Natural killer cell (primary cell): ENCODE results near the gene GPC4. TPM values are rescaled to one million over a fixed set of nuclear protein-coding genes. Genes with fewer than 3 reads are reported as not detected.

ENCODE experiments used
- ATAC-seq, 3 donors: fragments of 150-1000 bp in 2 of 3; fragments of 200-7000 bp in 1 of 3; cut with Tn5 transposase; 1 replicate in 1 of 3; 2 replicates in 2 of 3; pipeline ENCODE4 v1.10.0; 2021; ENCODE audit warnings: mild to moderate bottlenecking in 2 of 3, moderate library complexity in 2 of 3
- DNase-seq, 2 donors: peaks; one replicate each; pipeline versions ENCODE4 v3.0.0 to v3.0.0-alpha.2; 2013 to 2021; ENCODE audit warnings: mixed read lengths in 1 of 2
- H3K27ac ChIP-seq: one replicate; pipeline ENCODE4 v1.5.1; 2013; ENCODE audit warnings: mild to moderate bottlenecking, low read length
- H3K27me3 ChIP-seq: one replicate; pipeline ENCODE4 v1.6.1; 2013; ENCODE audit warnings: low read length; ENCODE audit not compliant: control insufficient read depth, insufficient read depth
- H3K36me3 ChIP-seq: one replicate; pipeline ENCODE4 v1.6.1; 2013; ENCODE audit warnings: low read length; ENCODE audit not compliant: control insufficient read depth, insufficient read depth
- H3K4me1 ChIP-seq: one replicate; pipeline ENCODE4 v1.6.1; 2013; ENCODE audit warnings: low read length; ENCODE audit not compliant: control insufficient read depth, insufficient read depth
- H3K4me3 ChIP-seq: one replicate; pipeline ENCODE4 v1.5.1; 2013; ENCODE audit warnings: low read length
- H3K9me3 ChIP-seq: one replicate; pipeline ENCODE4 v1.6.1; 2013; ENCODE audit warnings: low read length; ENCODE audit not compliant: control insufficient read depth, insufficient read depth
- H3K27ac Mint-ChIP-seq, 2 donors: one replicate each; pipeline ENCODE4 v1.8.0; 2022; ENCODE audit warnings: mild to moderate bottlenecking in 2 of 2, mixed read lengths in 2 of 2, moderate library complexity in 1 of 2
- H3K27me3 Mint-ChIP-seq, 2 donors: one replicate each; pipeline ENCODE4 v1.8.0; 2022; ENCODE audit warnings: low read depth in 2 of 2, mixed read lengths in 2 of 2
- H3K36me3 Mint-ChIP-seq: one replicate; pipeline ENCODE4 v1.8.0; 2022; ENCODE audit warnings: mixed read lengths
- H3K4me1 Mint-ChIP-seq, 2 donors: one replicate each; pipeline ENCODE4 v1.8.0; 2022; ENCODE audit warnings: mixed read lengths in 2 of 2
- H3K4me3 Mint-ChIP-seq: one replicate; pipeline ENCODE4 v1.8.0; 2022; ENCODE audit warnings: mild to moderate bottlenecking, moderate library complexity, mixed read lengths
- H3K9me3 Mint-ChIP-seq, 2 donors: one replicate each; pipeline ENCODE4 v1.8.0; 2022; ENCODE audit warnings: mixed read lengths in 2 of 2
- WGBS: methylation state at CpG from one replicate; pipeline ENCODE4 v1.1.7; 2013; ENCODE audit warnings: missing lambda C conversion rate; ENCODE audit not compliant: insufficient coverage; 5-methylcytosine and 5-hydroxymethylcytosine counted together
- intact Hi-C: fragments of 100-400 bp; cut with micrococcal nuclease; formaldehyde crosslinking; loops from one replicate; pipeline ENCODE4 v1.14.2; 2022
- total RNA-seq, 4 donors: library from RNA; stranded (reverse); fragments of 120-200 nt in 1 of 4; gene quantifications; one replicate each; pipeline versions ENCODE4 v1.2.3 to v1.2.4, GENCODE V29; 2013 to 2022
- TF ChIP-seq, protein P1 (sequence below): fragments of 200-600 bp; IDR thresholded peaks from one replicate; pipeline ENCODE4 v1.8.0; 2022; ENCODE audit warnings: antibody characterized with exemption

Gene GPC4
- total RNA-seq, 3 donors from 2014 or later (not counting 1 experiment from before 2014, with no cell fraction given) = 0.08 TPM; not detected in 2

DNA sequence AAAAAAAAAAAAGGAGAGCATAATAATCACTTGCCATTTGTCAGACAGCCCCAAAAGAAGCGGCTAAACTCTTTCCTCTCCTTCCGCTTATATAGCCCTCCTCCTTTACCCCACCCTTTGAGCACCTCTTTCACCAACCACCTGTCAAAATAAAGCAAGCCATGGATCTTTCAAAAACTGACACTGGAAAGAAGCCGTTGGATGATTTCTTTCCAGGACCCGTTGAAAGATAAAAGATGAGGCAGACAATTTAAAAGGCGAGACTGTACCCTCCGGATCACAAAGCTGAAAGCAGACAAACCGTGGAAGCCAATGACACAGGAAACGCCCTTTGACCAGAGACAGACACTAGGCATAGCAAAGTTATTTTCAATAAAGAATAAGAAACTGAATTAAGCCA, 22.6 kb downstream of the GPC4 start:
- Mint-ChIP-seq H3K36me3 (no peaks in the 10 kb centered on the region), H3K9me3 (no peaks in the 10 kb centered on the region), H3K27me3 (peaks cover 4 to 24% of the 10 kb centered on the region in 2 donors), H3K27ac (no peak overlapping the region), H3K4me3 (no peak overlapping the region), H3K4me1 (no peaks in the 10 kb centered on the region)
- Histone ChIP-seq H3K4me3 (no peak overlapping the region), H3K36me3 (no peaks in the 10 kb centered on the region), H3K9me3 (no peaks in the 10 kb centered on the region), H3K4me1 (no peaks in the 10 kb centered on the region), H3K27ac (no peak overlapping the region), H3K27me3 (no peaks in the 10 kb centered on the region)
- ATAC-seq (no peak), DNase-seq (no peak)
- TF ChIP-seq, protein P1, sequence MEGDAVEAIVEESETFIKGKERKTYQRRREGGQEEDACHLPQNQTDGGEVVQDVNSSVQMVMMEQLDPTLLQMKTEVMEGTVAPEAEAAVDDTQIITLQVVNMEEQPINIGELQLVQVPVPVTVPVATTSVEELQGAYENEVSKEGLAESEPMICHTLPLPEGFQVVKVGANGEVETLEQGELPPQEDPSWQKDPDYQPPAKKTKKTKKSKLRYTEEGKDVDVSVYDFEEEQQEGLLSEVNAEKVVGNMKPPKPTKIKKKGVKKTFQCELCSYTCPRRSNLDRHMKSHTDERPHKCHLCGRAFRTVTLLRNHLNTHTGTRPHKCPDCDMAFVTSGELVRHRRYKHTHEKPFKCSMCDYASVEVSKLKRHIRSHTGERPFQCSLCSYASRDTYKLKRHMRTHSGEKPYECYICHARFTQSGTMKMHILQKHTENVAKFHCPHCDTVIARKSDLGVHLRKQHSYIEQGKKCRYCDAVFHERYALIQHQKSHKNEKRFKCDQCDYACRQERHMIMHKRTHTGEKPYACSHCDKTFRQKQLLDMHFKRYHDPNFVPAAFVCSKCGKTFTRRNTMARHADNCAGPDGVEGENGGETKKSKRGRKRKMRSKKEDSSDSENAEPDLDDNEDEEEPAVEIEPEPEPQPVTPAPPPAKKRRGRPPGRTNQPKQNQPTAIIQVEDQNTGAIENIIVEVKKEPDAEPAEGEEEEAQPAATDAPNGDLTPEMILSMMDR = no peak
- WGBS = 73% methylated on average over 8 of the region's 8 CpGs
- intact Hi-C loops = no loop called here

DNA sequence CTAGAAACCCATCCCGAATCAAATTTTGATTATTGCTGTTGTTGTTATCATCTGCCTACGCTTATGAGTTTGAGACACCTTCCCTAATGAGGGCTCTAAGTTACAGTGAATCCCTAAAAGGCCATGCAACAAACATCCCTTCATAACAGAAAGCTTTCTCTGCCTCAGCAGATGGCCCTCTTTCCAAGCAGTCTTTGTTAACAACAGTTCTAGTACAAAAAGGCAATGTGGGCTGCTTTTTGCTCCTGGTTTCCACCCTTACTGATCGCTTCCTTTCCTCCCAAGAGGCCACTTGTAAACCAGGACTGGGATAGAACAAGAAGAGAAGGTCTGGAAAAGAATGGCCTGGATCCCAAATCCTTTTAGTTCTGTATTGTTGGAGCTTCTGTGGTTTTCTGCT, 24.2 kb downstream of the GPC4 start:
- no peak overlapping the region for H3K4me3 Mint-ChIP-seq
- WGBS = no CpG with 5 or more reads among the region's 3 CpGs
- intact Hi-C loops = no loop called here
- H3K27me3 ChIP-seq = no peaks in the 10 kb centered on the region
- H3K36me3 ChIP-seq = no peaks in the 10 kb centered on the region
- H3K36me3 Mint-ChIP-seq = no peaks in the 10 kb centered on the region
- ATAC-seq (no peak), DNase-seq (no peak)
- H3K27ac ChIP-seq = no peak overlapping the region
- H3K4me3 ChIP-seq = no peak overlapping the region
- peaks cover 4 to 24% of the 10 kb centered on the region in 2 donors for H3K27me3 Mint-ChIP-seq
- no peak overlapping the region for H3K27ac Mint-ChIP-seq
- no peaks in the 10 kb centered on the region for H3K9me3 ChIP-seq
- no peaks in the 10 kb centered on the region for H3K4me1 ChIP-seq
- no peaks in the 10 kb centered on the region for H3K4me1 Mint-ChIP-seq
- H3K9me3 Mint-ChIP-seq = no peaks in the 10 kb centered on the region
- TF ChIP-seq, protein P1 = no peak

DNA sequence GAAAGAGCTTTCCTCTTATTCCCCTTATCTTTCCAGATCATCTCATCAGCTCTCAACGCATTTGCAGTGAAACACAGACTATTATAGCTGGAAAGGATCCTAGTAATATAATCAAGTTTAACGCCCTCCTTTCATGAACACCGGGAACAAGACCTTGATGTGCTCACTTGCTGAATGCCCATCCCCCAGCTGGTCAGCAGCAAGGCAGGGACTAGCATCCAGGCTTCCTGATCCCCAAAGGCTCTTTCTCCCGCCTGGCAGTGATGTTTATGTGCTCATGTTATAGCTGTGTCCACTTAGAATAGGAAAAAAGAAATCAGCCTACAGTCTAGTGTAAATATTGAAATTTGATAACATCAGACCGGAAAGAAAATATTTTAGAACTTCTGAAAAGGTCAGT, 24.6 kb downstream of the GPC4 start:
- H3K36me3 Mint-ChIP-seq = no peaks in the 10 kb centered on the region
- intact Hi-C loops = no loop called here
- 100% methylated on average over 1 of the region's 5 CpGs for WGBS
- H3K4me3 Mint-ChIP-seq = no peak overlapping the region
- TF ChIP-seq, protein P1 = no peak
- no peaks in the 10 kb centered on the region for H3K4me1 Mint-ChIP-seq
- Histone ChIP-seq H3K4me1 (no peaks in the 10 kb centered on the region), H3K9me3 (no peaks in the 10 kb centered on the region), H3K27me3 (no peaks in the 10 kb centered on the region), H3K27ac (no peak overlapping the region), H3K4me3 (no peak overlapping the region), H3K36me3 (no peaks in the 10 kb centered on the region)
- H3K27ac Mint-ChIP-seq = no peak overlapping the region
- no peak for ATAC-seq
- peaks cover 4 to 24% of the 10 kb centered on the region in 2 donors for H3K27me3 Mint-ChIP-seq
- no peaks in the 10 kb centered on the region for H3K9me3 Mint-ChIP-seq
- no peak for DNase-seq

GRCh38 chrX:133389975-133390374, 25.3 kb downstream of the GPC4 start:
- Histone ChIP-seq H3K4me3 (no peak overlapping the region), H3K27me3 (no peaks in the 10 kb centered on the region), H3K27ac (no peak overlapping the region), H3K9me3 (no peaks in the 10 kb centered on the region), H3K4me1 (no peaks in the 10 kb centered on the region), H3K36me3 (no peaks in the 10 kb centered on the region)
- H3K36me3 Mint-ChIP-seq = no peaks in the 10 kb centered on the region
- H3K4me3 Mint-ChIP-seq = no peak overlapping the region
- peaks cover 4 to 22% of the 10 kb centered on the region in 2 donors for H3K27me3 Mint-ChIP-seq
- TF ChIP-seq, protein P1 = no peak
- H3K9me3 Mint-ChIP-seq = no peaks in the 10 kb centered on the region
- DNase-seq (no peak), ATAC-seq (no peak)
- intact Hi-C loops = no loop called here
- no peaks in the 10 kb centered on the region for H3K4me1 Mint-ChIP-seq
- 82% methylated on average over 6 of the region's 6 CpGs for WGBS
- no peak overlapping the region for H3K27ac Mint-ChIP-seq
